Adrenal gland (tissue), 12 donors: ENCODE results near the gene C10orf105. TPM values are rescaled to one million over a fixed set of nuclear protein-coding genes. Genes with fewer than 3 reads are reported as not detected.

Experiments
- DNase-seq, 7 donors: peaks; one replicate each; pipeline ENCODE4 v3.0.0-alpha.2; 2019 to 2020
- H3K27ac ChIP-seq, 5 donors: fragments of 200-600 bp; sonication (generic) in 4 of 5; 1 replicate in 3 of 5; 2 replicates in 2 of 5; pipeline versions ENCODE4 v1.5.1 to v1.8.0; 2016 to 2020; ENCODE audit warnings: mild to moderate bottlenecking in 1 of 5
- H3K27me3 ChIP-seq: fragments of 200-600 bp; 2 replicates; pipeline ENCODE4 v1.8.0; 2021
- H3K36me3 ChIP-seq, 2 donors: fragments of 200-600 bp; replicated peaks in 1 of 2; 1 replicate in 1 of 2; 2 replicates in 1 of 2; pipeline versions ENCODE4 v1.5.1 to v1.8.0; 2018 to 2022
- H3K4me1 ChIP-seq, 2 donors: fragments of 200-600 bp; replicated peaks in 1 of 2; 1 replicate in 1 of 2; 2 replicates in 1 of 2; pipeline versions ENCODE4 v1.5.1 to v1.8.0; 2018 to 2021
- H3K4me3 ChIP-seq, 4 donors: fragments of 200-600 bp; sonication (generic) in 3 of 4; one replicate each; pipeline ENCODE4 v1.5.1; 2016 to 2018
- H3K9me3 ChIP-seq, 3 donors: fragments of 200-600 bp; sonication (generic) in 1 of 3; replicated peaks in 1 of 3; 1 replicate in 2 of 3; 2 replicates in 1 of 3; pipeline versions ENCODE4 v1.5.1 to v1.8.0; 2016 to 2021
- POLR2A ChIP-seq, 2 donors: fragments of 450-650 bp; IDR thresholded peaks; one replicate each; pipeline ENCODE4 v1.6.1; 2017; ENCODE audit warnings: antibody characterized with exemption in 2 of 2, mild to moderate bottlenecking in 2 of 2, moderate library complexity in 1 of 2
- WGBS, 4 donors: extraction: QIAGEN DNeasy Blood & Tissue Kit in 2 of 4; methylation state at CpG; one replicate each; pipeline versions ENCODE4 v1.1.5 to v1.1.7; 2013 to 2017; 5-methylcytosine and 5-hydroxymethylcytosine counted together
- intact Hi-C, 2 donors: fragments of 100-400 bp; cut with DNase I; formaldehyde crosslinking; loops; one replicate each; pipeline versions ENCODE4 v1.14.1 to v1.15.0; 2022 to 2023
- polyA plus RNA-seq, 3 donors: library from polyadenylated mRNA; stranded (reverse); fragments of 200-250 nt in 2 of 3; fragments of 350-450 nt in 1 of 3; fragmentation: Illumina TruSeq in 1 of 3; extraction: RNeasy Lipid Tissue Mini Kit (QIAGEN cat#74804) in 1 of 3; gene quantifications; one replicate each; pipeline ENCODE4 v1.2.3, GENCODE V29; 2013 to 2014
- total RNA-seq, 9 donors: library from RNA; depleted of rRNA in 4 of 9; stranded (reverse); fragments of >200 nt in 4 of 9; fragments of 120-200 nt in 1 of 9; fragmentation: NEBNext Ultra II Directional in 1 of 9; extraction: Animal tissue kit (Norgen Biotek cat#: 25700) in 1 of 9; gene quantifications; one replicate each; pipeline versions ENCODE4 v1.1.0 to v1.2.4, GENCODE V29; 2013 to 2023
- TF ChIP-seq, protein P1 (sequence below), 6 experiments: fragments of 450-650 bp in 4 of 6; fragments of 200-600 bp in 2 of 6; sonication (generic) in 1 of 6; IDR thresholded peaks; 1 replicate in 5 of 6; 2 replicates in 1 of 6; pipeline versions ENCODE4 v1.5.1 to v1.8.0; 2016 to 2021; ENCODE audit warnings: antibody characterized with exemption in 6 of 6, mild to moderate bottlenecking in 2 of 6, moderate library complexity in 1 of 6
- donor health status: healthy with polysubstance abuse.
- donor health status: Bipolar disorder and iron deficiency.
- donor health status: DM: yes; HTN: yes; CAD: no.
- donor health status: DM: no; HTN: no; CAD: no.
- donor health status: DM: no; HTN: no; CAD: no.
- donor health status: DM: yes; HTN: yes; CAD: no.

C10orf105 gene
- total and polyA plus RNA-seq, 12 donors = under 0.01 to 0.48 (median 0.07) TPM; not detected in 2

- TF ChIP-seq, protein P1, sequence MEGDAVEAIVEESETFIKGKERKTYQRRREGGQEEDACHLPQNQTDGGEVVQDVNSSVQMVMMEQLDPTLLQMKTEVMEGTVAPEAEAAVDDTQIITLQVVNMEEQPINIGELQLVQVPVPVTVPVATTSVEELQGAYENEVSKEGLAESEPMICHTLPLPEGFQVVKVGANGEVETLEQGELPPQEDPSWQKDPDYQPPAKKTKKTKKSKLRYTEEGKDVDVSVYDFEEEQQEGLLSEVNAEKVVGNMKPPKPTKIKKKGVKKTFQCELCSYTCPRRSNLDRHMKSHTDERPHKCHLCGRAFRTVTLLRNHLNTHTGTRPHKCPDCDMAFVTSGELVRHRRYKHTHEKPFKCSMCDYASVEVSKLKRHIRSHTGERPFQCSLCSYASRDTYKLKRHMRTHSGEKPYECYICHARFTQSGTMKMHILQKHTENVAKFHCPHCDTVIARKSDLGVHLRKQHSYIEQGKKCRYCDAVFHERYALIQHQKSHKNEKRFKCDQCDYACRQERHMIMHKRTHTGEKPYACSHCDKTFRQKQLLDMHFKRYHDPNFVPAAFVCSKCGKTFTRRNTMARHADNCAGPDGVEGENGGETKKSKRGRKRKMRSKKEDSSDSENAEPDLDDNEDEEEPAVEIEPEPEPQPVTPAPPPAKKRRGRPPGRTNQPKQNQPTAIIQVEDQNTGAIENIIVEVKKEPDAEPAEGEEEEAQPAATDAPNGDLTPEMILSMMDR (IDR thresholded peaks at IDR 0.05) = no peak
- TF ChIP-seq POLR2A (IDR thresholded peaks at IDR 0.05) = no peak
- H3K36me3 ChIP-seq = no peaks in the 10 kb centered on the region
- peaks cover 18 to 36% of the 10 kb centered on the region in 2 donors for H3K4me1 ChIP-seq
- no peaks in the 10 kb centered on the region for H3K9me3 ChIP-seq
- intact Hi-C loops = no loop called here
- H3K4me3 ChIP-seq = no peak overlapping the region
- H3K27me3 ChIP-seq = no peaks in the 10 kb centered on the region
- H3K27ac ChIP-seq = no peak overlapping the region
- WGBS, 4 donors = 94% methylated on average over 13 to 20 of the region's 20 CpGs
- no peak for DNase-seq
Observed at GRCh38 chr10:71715860-71716259, 3.7 kb downstream of the C10orf105 start.

DNA sequence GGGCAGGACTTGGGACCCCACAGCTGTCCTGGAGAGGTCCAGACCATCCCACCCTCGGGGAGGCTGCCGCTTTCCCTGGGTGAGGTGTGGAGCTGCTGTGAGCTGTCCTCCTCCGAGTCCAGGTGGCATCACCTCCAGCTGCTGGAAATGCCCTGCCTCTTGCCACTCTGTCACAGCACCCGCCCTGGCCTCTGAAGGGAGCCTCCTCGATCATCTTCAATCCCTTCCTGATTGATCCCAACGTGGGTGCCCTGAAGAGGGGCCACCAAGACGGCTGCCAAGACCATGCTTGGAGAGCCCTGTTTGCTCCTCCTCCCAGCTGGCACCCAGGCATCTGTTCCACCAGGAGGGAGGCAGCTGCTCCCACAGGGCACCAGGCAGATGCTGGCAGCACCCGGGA lies 4.6 kb downstream of the C10orf105 start:
- Histone ChIP-seq H3K4me3 (no peak overlapping the region), H3K27me3 (no peaks in the 10 kb centered on the region), H3K9me3 (no peaks in the 10 kb centered on the region), H3K4me1 (peaks cover 18 to 36% of the 10 kb centered on the region in 2 donors), H3K27ac (peak overlapping the region in 2 of 5 donors; percentile 77 to 91), H3K36me3 (no peaks in the 10 kb centered on the region)
- intact Hi-C loops = no loop called here
- no peak for DNase-seq
- TF ChIP-seq POLR2A (IDR thresholded peaks at IDR 0.05) = no peak
- TF ChIP-seq, protein P1 (IDR thresholded peaks at IDR 0.05) = no peak
- WGBS, 4 donors = 70 to 82% (median 81%) methylated on average over 5 to 8 of the region's 8 CpGs

DNA sequence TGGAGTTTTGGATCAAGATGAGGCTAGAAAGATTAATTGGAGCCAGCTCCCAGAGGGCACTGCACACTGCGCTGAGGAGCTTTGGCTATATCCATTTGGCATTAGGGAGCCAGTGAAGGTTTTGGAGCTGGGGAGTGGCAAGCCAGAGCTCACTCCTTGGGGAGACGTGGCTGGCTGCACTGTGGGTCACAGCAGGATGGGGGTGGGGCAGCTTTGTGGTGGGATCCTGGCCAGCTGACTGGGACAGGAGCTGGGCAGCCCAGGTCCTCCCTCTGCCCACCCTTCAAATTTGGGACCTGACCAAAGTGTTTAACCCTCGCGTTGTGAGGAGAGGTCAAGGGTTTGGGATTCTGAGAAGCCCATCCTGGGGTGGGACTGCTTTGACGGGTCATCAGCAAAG lies 5.0 kb downstream of the C10orf105 start:
- TF ChIP-seq POLR2A (IDR thresholded peaks at IDR 0.05) = no peak
- TF ChIP-seq, protein P1 (IDR thresholded peaks at IDR 0.05) = no peak
- Histone ChIP-seq H3K9me3 (no peaks in the 10 kb centered on the region), H3K4me3 (no peak overlapping the region), H3K27ac (peak overlapping the region in 2 of 5 donors; percentile 77 to 91), H3K4me1 (peaks cover 18 to 36% of the 10 kb centered on the region in 2 donors), H3K36me3 (no peaks in the 10 kb centered on the region), H3K27me3 (no peaks in the 10 kb centered on the region)
- WGBS, 4 donors = 66 to 83% (median 71%) methylated on average over 1 to 5 of the region's 5 CpGs
- intact Hi-C loops = no loop called here
- DNase-seq = no peak

DNA sequence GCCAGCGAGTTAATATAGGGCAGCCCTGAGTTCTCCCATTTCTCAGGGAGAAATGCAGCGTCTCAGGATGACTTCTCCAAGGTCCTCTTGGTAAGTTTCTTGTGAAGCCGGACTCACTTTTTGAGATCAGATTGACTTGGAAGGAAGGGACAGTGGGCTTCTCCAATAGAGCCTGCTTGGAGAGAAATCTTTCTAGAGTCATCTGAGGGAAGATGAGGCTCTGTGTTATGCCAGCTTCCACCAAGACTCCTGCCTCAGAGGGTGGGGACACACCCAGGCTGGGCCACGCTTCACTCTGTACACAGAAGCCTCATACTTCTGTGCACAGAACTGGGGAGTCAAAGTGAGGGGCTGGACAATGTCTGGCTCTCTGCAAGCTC lies 5.6 kb downstream of the C10orf105 start:
- TF ChIP-seq POLR2A (IDR thresholded peaks at IDR 0.05) = no peak
- WGBS, 4 donors = 71 to 81% (median 76%) methylated on average over 4 of the region's 4 CpGs
- peak overlapping the region in 4 of 5 donors; percentile 18 to 91 (median 62) for H3K27ac ChIP-seq
- H3K9me3 ChIP-seq = no peaks in the 10 kb centered on the region
- DNase-seq = no peak
- H3K36me3 ChIP-seq = no peaks in the 10 kb centered on the region
- no peak overlapping the region for H3K4me3 ChIP-seq
- peaks cover 18 to 36% of the 10 kb centered on the region in 2 donors for H3K4me1 ChIP-seq
- intact Hi-C loops = no loop called here
- no peaks in the 10 kb centered on the region for H3K27me3 ChIP-seq
